Measurements from ENCODE around the gene ALG12. TPM values are rescaled to one million over a fixed set of nuclear protein-coding genes. Genes with fewer than 3 reads are reported as not detected.
"Not testable (repeated sequence)": the region's sequence is repeated elsewhere in the genome, so short reads cannot be mapped to it uniquely, and the experiment has no call there.

The ALG12 gene
- total RNA-seq, 1 donor: 18.8 TPM

DNA sequence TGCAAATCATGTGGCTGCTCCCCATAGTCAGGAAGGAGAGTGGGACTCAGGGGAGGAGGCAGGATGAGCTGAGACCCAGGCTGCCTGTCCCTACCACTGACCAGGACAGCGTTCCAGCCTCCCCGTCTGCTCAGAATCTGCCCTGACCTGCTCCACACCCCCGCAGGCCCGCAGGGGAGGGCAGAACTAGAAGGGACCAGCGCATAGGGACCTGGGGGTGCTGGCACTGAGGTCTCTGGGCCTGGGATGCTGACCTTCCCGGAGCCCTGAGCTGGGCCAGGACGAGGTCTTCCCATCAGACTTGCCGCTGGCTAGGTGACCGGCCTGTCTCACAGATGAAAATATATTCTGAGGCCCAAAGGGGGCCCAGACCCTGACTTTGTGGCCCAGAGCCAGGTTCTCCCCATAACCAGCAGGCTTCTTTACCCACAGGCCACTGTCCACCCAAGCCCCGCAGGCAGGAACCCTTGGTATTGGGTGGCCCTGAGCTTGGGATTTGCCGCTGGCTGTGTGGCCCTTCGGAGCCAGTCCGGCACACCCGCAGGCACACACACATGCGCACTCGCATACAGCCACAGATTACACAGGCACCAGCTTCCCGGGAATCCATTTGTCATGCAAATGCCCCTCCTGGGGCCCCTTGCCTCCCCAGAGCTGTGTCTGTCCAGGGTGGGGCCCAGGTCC lies 28.5 kb upstream of the ALG12 start:
- H3K4me1 ChIP-seq (ENCODE audit: insufficient read depth, low read length): peaks cover 3% of the 10 kb centered on the region
- TF ChIP-seq, protein P1, sequence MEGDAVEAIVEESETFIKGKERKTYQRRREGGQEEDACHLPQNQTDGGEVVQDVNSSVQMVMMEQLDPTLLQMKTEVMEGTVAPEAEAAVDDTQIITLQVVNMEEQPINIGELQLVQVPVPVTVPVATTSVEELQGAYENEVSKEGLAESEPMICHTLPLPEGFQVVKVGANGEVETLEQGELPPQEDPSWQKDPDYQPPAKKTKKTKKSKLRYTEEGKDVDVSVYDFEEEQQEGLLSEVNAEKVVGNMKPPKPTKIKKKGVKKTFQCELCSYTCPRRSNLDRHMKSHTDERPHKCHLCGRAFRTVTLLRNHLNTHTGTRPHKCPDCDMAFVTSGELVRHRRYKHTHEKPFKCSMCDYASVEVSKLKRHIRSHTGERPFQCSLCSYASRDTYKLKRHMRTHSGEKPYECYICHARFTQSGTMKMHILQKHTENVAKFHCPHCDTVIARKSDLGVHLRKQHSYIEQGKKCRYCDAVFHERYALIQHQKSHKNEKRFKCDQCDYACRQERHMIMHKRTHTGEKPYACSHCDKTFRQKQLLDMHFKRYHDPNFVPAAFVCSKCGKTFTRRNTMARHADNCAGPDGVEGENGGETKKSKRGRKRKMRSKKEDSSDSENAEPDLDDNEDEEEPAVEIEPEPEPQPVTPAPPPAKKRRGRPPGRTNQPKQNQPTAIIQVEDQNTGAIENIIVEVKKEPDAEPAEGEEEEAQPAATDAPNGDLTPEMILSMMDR (IDR thresholded peaks at IDR 0.05; ENCODE audit: extremely low read depth, low read depth, low read length): no peak
- DNase-seq (ENCODE audit: insufficient read length, low spot score, missing footprints): no peak
- no peaks in the 10 kb centered on the region for H3K9me3 ChIP-seq (ENCODE audit: low read depth, low read length)
- H3K79me2 ChIP-seq (ENCODE audit: insufficient read depth, low read length): no peaks in the 10 kb centered on the region
- H3K4me2 ChIP-seq (ENCODE audit: insufficient read depth, low read length): no peak overlapping the region
- H3K4me3 ChIP-seq (ENCODE audit: insufficient read depth, low read length): no peak overlapping the region
- H2AFZ ChIP-seq (ENCODE audit: low read length): no peak overlapping the region
- H3K36me3 ChIP-seq (ENCODE audit: insufficient read depth, low read length): no peaks in the 10 kb centered on the region
- no peaks in the 10 kb centered on the region for H4K20me1 ChIP-seq (ENCODE audit: insufficient read depth, low read length)
- H3K27ac ChIP-seq (ENCODE audit: low read depth, low read length): no peak overlapping the region
- no peaks in the 10 kb centered on the region for H3K27me3 ChIP-seq (ENCODE audit: insufficient read depth, low read length)

DNA sequence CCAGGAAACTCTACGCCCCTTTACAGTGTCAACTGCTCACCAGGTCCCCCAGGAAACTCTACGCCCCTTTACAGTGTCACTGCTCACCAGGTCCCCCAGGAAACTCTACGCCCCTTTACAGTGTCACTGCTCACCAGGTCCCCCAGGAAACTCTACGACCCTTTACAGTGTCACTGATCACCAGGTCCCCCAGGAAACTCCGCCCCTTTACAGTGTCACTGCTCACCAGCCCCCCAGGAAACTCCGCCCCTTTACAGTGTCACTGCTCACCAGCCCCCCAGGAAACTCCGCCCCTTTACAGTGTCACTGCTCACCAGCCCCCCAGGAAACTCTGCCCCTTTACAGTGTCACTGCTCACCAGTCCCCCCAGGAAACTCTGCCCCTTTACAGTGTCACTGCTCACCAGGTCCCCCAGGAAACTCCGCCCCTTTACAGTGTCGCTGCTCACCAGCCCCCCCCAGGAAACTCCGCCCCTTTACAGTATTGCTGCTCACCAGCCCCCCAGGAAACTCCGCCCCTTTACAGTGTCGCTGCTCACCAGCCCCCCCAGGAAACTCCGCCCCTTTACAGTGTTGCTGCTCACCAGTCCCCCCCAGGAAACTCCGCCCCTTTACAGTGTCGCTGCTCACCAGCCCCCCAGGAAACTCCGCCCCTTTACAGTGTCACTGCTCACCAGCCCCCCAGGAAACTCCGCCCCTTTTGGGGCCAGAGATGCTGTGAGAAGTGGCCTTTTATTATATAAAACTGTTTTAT lies 27.0 kb upstream of the ALG12 start:
- H3K4me2 ChIP-seq (ENCODE audit: insufficient read depth, low read length); H3K4me3 ChIP-seq (ENCODE audit: insufficient read depth, low read length); H3K9me3 ChIP-seq (ENCODE audit: low read depth, low read length); H3K4me1 ChIP-seq (ENCODE audit: insufficient read depth, low read length); H3K79me2 ChIP-seq (ENCODE audit: insufficient read depth, low read length); H2AFZ ChIP-seq (ENCODE audit: low read length); DNase-seq (ENCODE audit: insufficient read length, low spot score, missing footprints); H3K27me3 ChIP-seq (ENCODE audit: insufficient read depth, low read length); H4K20me1 ChIP-seq (ENCODE audit: insufficient read depth, low read length); H3K27ac ChIP-seq (ENCODE audit: low read depth, low read length); H3K36me3 ChIP-seq (ENCODE audit: insufficient read depth, low read length): not testable (repeated sequence)

DNA sequence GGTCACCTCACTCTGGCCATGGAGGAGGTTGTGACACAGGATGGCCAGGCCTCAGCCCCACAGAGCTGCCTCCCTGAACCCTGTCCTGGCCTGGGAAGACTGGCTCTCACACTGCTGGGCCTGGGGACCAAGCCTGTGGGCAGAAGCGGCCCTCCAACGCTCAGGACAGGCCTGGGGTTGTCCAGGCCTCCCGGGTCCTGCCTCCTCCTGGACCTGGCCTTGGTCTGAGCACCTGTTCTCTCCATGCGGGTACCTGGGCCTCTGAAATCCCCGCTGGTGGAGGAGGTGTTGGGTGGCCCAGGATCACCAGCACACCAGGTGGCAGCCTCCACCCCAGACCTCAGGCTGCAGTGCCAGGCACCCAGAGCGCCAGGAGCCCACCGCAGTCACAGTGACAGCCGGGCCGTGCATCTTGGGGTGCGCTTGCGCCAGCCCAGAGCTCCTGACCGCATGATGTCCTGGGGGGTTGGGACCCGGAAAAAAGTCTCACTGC lies 26.2 kb upstream of the ALG12 start:
- TF ChIP-seq, protein P1 (IDR thresholded peaks at IDR 0.05; ENCODE audit: extremely low read depth, low read depth, low read length): no peak
- Histone ChIP-seq H3K4me1 (ENCODE audit: insufficient read depth, low read length) (no peaks in the 10 kb centered on the region), H4K20me1 (ENCODE audit: insufficient read depth, low read length) (no peaks in the 10 kb centered on the region), H2AFZ (ENCODE audit: low read length) (no peak overlapping the region), H3K4me2 (ENCODE audit: insufficient read depth, low read length) (no peak overlapping the region), H3K9me3 (ENCODE audit: low read depth, low read length) (no peaks in the 10 kb centered on the region), H3K4me3 (ENCODE audit: insufficient read depth, low read length) (no peak overlapping the region), H3K27ac (ENCODE audit: low read depth, low read length) (no peak overlapping the region), H3K79me2 (ENCODE audit: insufficient read depth, low read length) (no peaks in the 10 kb centered on the region), H3K36me3 (ENCODE audit: insufficient read depth, low read length) (no peaks in the 10 kb centered on the region), H3K27me3 (ENCODE audit: insufficient read depth, low read length) (no peaks in the 10 kb centered on the region)
- DNase-seq (ENCODE audit: insufficient read length, low spot score, missing footprints): no peak

DNA sequence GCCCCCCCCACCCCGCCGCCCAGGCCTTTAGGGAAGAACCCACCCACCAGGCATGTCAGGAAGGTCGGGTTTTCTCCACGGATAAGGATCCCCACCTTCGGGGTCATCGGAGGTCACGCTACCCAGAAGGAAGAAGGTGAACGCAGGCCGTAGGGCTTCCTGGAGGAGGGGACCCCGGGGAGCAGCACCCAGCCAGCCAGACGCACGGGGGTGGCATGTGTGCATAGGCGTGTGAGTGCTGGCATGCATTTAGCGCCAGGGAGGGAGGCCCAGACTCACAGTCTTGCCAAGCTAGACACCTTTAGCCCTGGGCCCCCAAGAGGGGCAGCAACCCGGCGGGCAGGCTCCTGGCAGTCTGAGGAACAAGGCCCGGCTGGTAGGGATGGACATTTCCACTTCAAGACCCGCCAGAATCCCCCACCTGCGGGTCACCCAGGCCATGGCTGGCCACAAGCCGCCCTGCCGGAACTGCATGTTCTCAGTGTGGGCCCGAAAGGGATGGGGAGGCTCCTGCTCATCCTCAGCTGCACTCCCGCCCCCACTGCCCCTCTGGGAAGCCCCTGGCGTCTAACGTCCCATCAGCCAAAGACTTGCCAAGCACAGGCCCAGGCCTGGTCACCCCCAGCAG lies 25.6 kb upstream of the ALG12 start:
- DNase-seq (ENCODE audit: insufficient read length, low spot score, missing footprints): no peak
- Histone ChIP-seq H3K4me3 (ENCODE audit: insufficient read depth, low read length) (no peak overlapping the region), H3K9me3 (ENCODE audit: low read depth, low read length) (no peaks in the 10 kb centered on the region)

More for the DNA sequence above, 25.6 kb upstream of the ALG12 start:
- no peaks in the 10 kb centered on the region for H4K20me1 ChIP-seq (ENCODE audit: insufficient read depth, low read length)
- TF ChIP-seq, protein P1 (IDR thresholded peaks at IDR 0.05; ENCODE audit: extremely low read depth, low read depth, low read length): no peak
- H3K27ac ChIP-seq (ENCODE audit: low read depth, low read length): no peak overlapping the region
- H3K27me3 ChIP-seq (ENCODE audit: insufficient read depth, low read length): no peaks in the 10 kb centered on the region
- no peak overlapping the region for H3K4me2 ChIP-seq (ENCODE audit: insufficient read depth, low read length)
- H3K36me3 ChIP-seq (ENCODE audit: insufficient read depth, low read length): no peaks in the 10 kb centered on the region
- no peaks in the 10 kb centered on the region for H3K79me2 ChIP-seq (ENCODE audit: insufficient read depth, low read length)
- H3K4me1 ChIP-seq (ENCODE audit: insufficient read depth, low read length): no peaks in the 10 kb centered on the region
- H2AFZ ChIP-seq (ENCODE audit: low read length): no peak overlapping the region

All from osteoblast (primary cell).